Caco-2 (cell line): ENCODE results near the gene PTPRN2. TPM values are rescaled to one million over a fixed set of nuclear protein-coding genes. Genes with fewer than 3 reads are reported as not detected.
"Not testable (repeated sequence)": the region's sequence is repeated elsewhere in the genome, so short reads cannot be mapped to it uniquely, and the experiment has no call there.

Experiments used
- BruUV-seq: library from RNA; stranded (reverse); fragments of 400-500 nt; replicated peaks from 2 replicates; lab custom pipeline; 2021; lab: Mats Ljungman, UMichigan
- CTCF ChIA-PET: fragments of 300-600 bp; sonication (Branson Sonifier 250); formaldehyde crosslinking; loops from one replicate; lab custom pipeline; 2022; ENCODE audit warnings: antibody characterized with exemption; lab: Charles Lee
- POLR2A ChIA-PET: fragments of 300-600 bp; sonication (Branson Sonifier 250); formaldehyde crosslinking; loops from one replicate; lab custom pipeline; 2022; ENCODE audit warnings: antibody characterized with exemption; lab: Charles Lee
- DNase-seq, 2 experiments: peaks; one replicate each; pipeline versions ENCODE4 v3.0.0 to v3.0.0-alpha.2; 2020 to 2022
- H3K27me3 ChIP-seq: replicated peaks from 2 replicates; pipeline ENCODE4 v1.6.0; 2011; ENCODE audit warnings: low read length; ENCODE audit not compliant: control insufficient read depth, insufficient read depth
- H3K36me3 ChIP-seq: 2 replicates; pipeline ENCODE4 v1.5.1; 2011; ENCODE audit warnings: low read length; ENCODE audit not compliant: control insufficient read depth, insufficient read depth
- H3K4me1 ChIP-seq: fragments of 250-450 bp; sonication (Bioruptor Pico); 2 replicates; pipeline ENCODE4 v1.5.1; 2020; ENCODE audit warnings: mild to moderate bottlenecking
- H3K4me3 ChIP-seq: 2 replicates; pipeline ENCODE4 v1.5.1; 2011; ENCODE audit warnings: low read depth, mild to moderate bottlenecking, control low read depth, low read length
- H3K9me3 ChIP-seq: fragments of 250-450 bp; sonication (Bioruptor Pico); 2 replicates; pipeline ENCODE4 v1.5.1; 2020; ENCODE audit warnings: mild to moderate bottlenecking, moderate library complexity
- H3K27ac Mint-ChIP-seq: one replicate; pipeline ENCODE4 v1.8.0; 2022; ENCODE audit warnings: mixed read lengths; ENCODE audit not compliant: unreplicated experiment
- H3K27me3 Mint-ChIP-seq: one replicate; pipeline ENCODE4 v1.8.0; 2022; ENCODE audit warnings: mixed read lengths; ENCODE audit not compliant: insufficient read depth, unreplicated experiment
- H3K36me3 Mint-ChIP-seq: one replicate; pipeline ENCODE4 v1.8.0; 2022; ENCODE audit warnings: mild to moderate bottlenecking, mixed read lengths; ENCODE audit not compliant: insufficient read depth, unreplicated experiment
- H3K4me1 Mint-ChIP-seq: one replicate; pipeline ENCODE4 v1.8.0; 2022; ENCODE audit warnings: low read depth, mixed read lengths; ENCODE audit not compliant: unreplicated experiment
- H3K4me3 Mint-ChIP-seq: one replicate; pipeline ENCODE4 v1.8.0; 2022; ENCODE audit warnings: mild to moderate bottlenecking, moderate library complexity, mixed read lengths; ENCODE audit not compliant: unreplicated experiment
- H3K9me3 Mint-ChIP-seq: one replicate; pipeline ENCODE4 v1.8.0; 2022; ENCODE audit warnings: mixed read lengths; ENCODE audit not compliant: unreplicated experiment
- intact Hi-C: fragments of 100-400 bp; cut with micrococcal nuclease; formaldehyde crosslinking; loops from one replicate; pipeline ENCODE4 v1.10.0; 2022; ENCODE audit not compliant: unreplicated experiment
- total RNA-seq: library from RNA; stranded (reverse); gene quantifications from 2 replicates; pipeline ENCODE4 v1.2.3, GENCODE V29; 2022
- TF ChIP-seq, protein P1 (sequence below), 2 experiments: fragments of 200-600 bp in 1 of 2; IDR thresholded peaks; 1 replicate in 1 of 2; 2 replicates in 1 of 2; pipeline versions ENCODE4 v1.5.1 to v1.8.0; 2011 to 2022; ENCODE audit warnings: antibody characterized with exemption in 1 of 2, control low read depth in 1 of 2, inconsistent platforms in 1 of 2, low read depth in 1 of 2, low read length in 1 of 2, mild to moderate bottlenecking in 1 of 2, moderate library complexity in 1 of 2; ENCODE audit not compliant: insufficient read depth in 1 of 2, severe bottlenecking in 1 of 2, unreplicated experiment in 1 of 2

PTPRN2 gene
- total RNA-seq, 1 experiment from 2014 or later = 1.4 TPM

DNA sequence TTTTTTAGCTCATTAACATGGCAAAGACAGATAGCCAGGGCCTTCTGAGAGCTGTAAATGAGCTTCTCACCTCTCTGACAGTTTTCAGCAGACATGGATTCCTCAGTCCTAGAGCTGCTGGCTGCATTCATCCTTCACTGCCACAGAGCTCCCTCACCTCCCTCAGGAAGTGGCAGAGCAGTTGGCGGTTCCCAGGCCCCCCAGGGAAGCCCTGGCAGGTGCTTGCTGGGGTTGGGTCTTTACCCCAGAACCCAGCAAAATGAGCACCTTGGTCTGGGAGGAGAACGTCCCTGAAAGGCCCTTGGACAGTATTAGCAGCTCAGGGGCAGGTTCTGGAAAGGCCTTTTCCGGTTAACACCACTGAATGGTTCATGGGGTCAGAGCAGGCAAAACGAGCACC lies 288.0 kb downstream of the PTPRN2 start:
- no peaks in the 10 kb centered on the region for H3K27me3 Mint-ChIP-seq
- no peak overlapping the region for H3K4me3 Mint-ChIP-seq
- BruUV-seq = no TSS peak
- H3K36me3 Mint-ChIP-seq = peaks cover 11% of the 10 kb centered on the region
- intact Hi-C loops = no loop called here
- H3K27me3 ChIP-seq = no peaks in the 10 kb centered on the region
- ChIA-PET POLR2A (no interaction called here), CTCF (no interaction called here)
- H3K4me1 ChIP-seq = no peaks in the 10 kb centered on the region
- H3K9me3 ChIP-seq = no peaks in the 10 kb centered on the region
- H3K4me1 Mint-ChIP-seq = no peaks in the 10 kb centered on the region
- DNase-seq = no peak
- no peaks in the 10 kb centered on the region for H3K36me3 ChIP-seq
- peaks cover 36% of the 10 kb centered on the region for H3K9me3 Mint-ChIP-seq
- H3K27ac Mint-ChIP-seq = no peak overlapping the region
- no peak overlapping the region for H3K4me3 ChIP-seq
- TF ChIP-seq, protein P1, sequence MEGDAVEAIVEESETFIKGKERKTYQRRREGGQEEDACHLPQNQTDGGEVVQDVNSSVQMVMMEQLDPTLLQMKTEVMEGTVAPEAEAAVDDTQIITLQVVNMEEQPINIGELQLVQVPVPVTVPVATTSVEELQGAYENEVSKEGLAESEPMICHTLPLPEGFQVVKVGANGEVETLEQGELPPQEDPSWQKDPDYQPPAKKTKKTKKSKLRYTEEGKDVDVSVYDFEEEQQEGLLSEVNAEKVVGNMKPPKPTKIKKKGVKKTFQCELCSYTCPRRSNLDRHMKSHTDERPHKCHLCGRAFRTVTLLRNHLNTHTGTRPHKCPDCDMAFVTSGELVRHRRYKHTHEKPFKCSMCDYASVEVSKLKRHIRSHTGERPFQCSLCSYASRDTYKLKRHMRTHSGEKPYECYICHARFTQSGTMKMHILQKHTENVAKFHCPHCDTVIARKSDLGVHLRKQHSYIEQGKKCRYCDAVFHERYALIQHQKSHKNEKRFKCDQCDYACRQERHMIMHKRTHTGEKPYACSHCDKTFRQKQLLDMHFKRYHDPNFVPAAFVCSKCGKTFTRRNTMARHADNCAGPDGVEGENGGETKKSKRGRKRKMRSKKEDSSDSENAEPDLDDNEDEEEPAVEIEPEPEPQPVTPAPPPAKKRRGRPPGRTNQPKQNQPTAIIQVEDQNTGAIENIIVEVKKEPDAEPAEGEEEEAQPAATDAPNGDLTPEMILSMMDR (IDR thresholded peaks at IDR 0.05; ENCODE audit: insufficient read depth in 1 of 2, low read depth in 1 of 2, low read length in 1 of 2, severe bottlenecking in 1 of 2, unreplicated experiment in 1 of 2) = no peak

DNA sequence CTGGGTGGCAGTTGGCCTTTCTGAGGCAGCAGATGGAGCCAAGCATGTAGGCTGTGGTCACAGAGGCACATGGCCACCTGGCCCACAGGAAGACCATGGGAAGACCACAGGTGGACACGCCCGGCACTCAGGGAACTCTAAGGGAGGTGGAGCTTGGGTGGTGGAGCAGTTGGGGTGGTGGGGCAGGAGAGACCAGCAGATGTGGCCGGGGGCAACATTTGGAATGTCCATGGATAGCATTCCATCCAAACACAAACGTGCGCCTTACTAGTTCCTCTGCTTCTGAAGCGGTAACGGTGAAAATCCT lies 290.9 kb downstream of the PTPRN2 start:
- BruUV-seq = no TSS peak

DNA sequence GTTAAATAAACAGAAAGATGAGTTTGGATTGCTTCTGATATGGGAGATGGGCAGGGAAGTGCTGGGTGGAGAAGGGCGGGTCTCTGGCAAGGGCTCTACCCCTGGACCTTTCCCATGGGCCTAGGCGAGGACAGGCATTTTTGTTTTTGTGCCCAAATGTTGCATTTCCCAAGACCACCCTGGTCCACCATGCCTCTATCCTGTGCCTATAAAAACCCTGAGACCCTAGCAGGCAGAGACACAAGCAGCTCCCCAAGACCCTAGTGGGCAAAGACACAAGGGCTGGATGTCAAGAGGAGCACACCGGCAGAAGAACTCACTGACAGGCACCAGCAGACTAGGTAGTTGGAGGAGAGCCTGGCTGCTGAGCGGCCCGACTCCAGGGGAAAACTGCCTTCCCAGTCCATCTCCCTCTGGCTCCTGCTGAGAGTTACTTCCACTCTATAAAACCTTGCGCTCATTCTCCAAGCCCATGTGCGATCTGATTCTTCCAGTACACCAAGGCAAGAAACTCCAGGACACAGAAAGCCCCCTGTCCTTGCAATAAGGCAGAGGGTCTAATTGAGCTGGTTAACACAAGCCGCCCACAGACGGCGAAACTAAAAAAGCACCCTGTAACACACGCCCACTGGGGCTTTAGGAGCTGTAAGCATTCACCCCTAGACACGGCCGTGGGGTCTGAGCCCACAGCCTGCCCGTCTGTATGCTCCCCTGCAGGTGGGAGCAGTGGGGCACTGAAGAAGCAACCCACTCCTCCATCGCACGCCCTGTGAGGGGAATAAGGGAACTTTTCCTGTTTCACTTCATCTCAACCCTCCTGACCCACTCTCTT lies 291.4 kb downstream of the PTPRN2 start:
- ChIA-PET POLR2A (no interaction called here), CTCF (no interaction called here)
- Histone ChIP-seq H3K4me1 (no peaks in the 10 kb centered on the region), H3K27me3 (no peaks in the 10 kb centered on the region), H3K9me3 (no peaks in the 10 kb centered on the region), H3K36me3 (no peaks in the 10 kb centered on the region), H3K4me3 (no peak overlapping the region)
- no peak overlapping the region for H3K27ac Mint-ChIP-seq
- H3K4me1 Mint-ChIP-seq = no peaks in the 10 kb centered on the region
- H3K9me3 Mint-ChIP-seq = peaks cover 35% of the 10 kb centered on the region
- H3K27me3 Mint-ChIP-seq = no peaks in the 10 kb centered on the region
- peaks cover 5% of the 10 kb centered on the region for H3K36me3 Mint-ChIP-seq
- TF ChIP-seq, protein P1 (IDR thresholded peaks at IDR 0.05; ENCODE audit: insufficient read depth in 1 of 2, low read depth in 1 of 2, low read length in 1 of 2, severe bottlenecking in 1 of 2, unreplicated experiment in 1 of 2) = no peak
- H3K4me3 Mint-ChIP-seq = no peak overlapping the region
- intact Hi-C loops = no loop called here
- BruUV-seq = no TSS peak
- no peak for DNase-seq

More for the DNA sequence above, 290.9 kb downstream of the PTPRN2 start:
- Histone ChIP-seq H3K4me1 (no peaks in the 10 kb centered on the region), H3K36me3 (no peaks in the 10 kb centered on the region), H3K27me3 (no peaks in the 10 kb centered on the region), H3K9me3 (no peaks in the 10 kb centered on the region), H3K4me3 (no peak overlapping the region)
- POLR2A ChIA-PET = no interaction called here
- H3K4me3 Mint-ChIP-seq = no peak overlapping the region
- H3K36me3 Mint-ChIP-seq = peaks cover 5% of the 10 kb centered on the region
- intact Hi-C loops = no loop called here
- no peaks in the 10 kb centered on the region for H3K27me3 Mint-ChIP-seq
- no peaks in the 10 kb centered on the region for H3K4me1 Mint-ChIP-seq
- H3K27ac Mint-ChIP-seq = no peak overlapping the region
- TF ChIP-seq, protein P1 (IDR thresholded peaks at IDR 0.05; ENCODE audit: insufficient read depth in 1 of 2, low read depth in 1 of 2, low read length in 1 of 2, severe bottlenecking in 1 of 2, unreplicated experiment in 1 of 2) = no peak
- H3K9me3 Mint-ChIP-seq = peaks cover 35% of the 10 kb centered on the region
- CTCF ChIA-PET = no interaction called here
- DNase-seq = no peak

DNA sequence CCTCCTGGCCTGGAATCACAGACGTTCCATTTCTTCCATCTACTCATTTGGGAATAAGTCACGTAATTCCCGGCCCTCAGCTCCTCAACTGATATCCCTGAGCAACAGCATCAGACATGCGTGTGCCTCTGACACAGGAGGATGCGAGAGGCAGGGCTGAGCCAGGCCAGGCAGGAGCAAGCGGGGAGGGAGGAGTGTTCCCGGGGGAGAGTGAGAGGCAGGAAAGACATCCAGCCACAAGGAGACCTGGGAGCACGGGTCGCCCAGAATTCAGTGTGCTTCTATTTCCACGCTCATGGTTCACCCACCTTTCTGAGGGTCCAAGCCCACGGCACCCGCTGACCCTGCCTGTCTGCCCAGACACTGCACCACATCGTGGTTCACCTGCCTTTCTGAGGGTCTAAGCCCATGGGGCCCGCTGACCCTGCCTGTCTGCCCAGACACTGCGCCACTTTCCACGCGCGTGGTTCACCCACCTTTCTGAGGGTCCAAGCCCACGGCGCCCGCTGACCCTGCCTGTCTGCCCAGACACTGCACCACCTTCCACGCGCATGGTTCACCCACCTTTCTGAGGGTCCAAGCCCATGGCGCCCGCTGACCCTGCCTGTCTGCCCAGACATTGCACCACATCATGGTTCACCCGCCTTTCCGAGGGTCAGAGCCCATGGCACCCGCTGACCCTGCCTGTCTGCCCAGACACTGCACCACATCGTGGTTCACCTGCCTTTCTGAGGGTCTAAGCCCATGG lies 293.0 kb downstream of the PTPRN2 start:
- intact Hi-C loops, H3K36me3 Mint-ChIP-seq, H3K4me3 Mint-ChIP-seq, H3K36me3 ChIP-seq, H3K9me3 ChIP-seq, H3K4me1 ChIP-seq, H3K27me3 ChIP-seq, CTCF ChIA-PET, H3K27me3 Mint-ChIP-seq, BruUV-seq, H3K4me3 ChIP-seq, H3K4me1 Mint-ChIP-seq, H3K27ac Mint-ChIP-seq, DNase-seq: not testable (repeated sequence)
- POLR2A ChIA-PET = interaction anchor here (0.6 kb wide), 1 partner anchor 110 kb away, joined by 9 read pairs; no protein-coding TSS in a partner anchor
- H3K9me3 Mint-ChIP-seq = peaks cover 36% of the 10 kb centered on the region
